H1 (cell line): Measurements from ENCODE around the gene HEBP1. TPM values are rescaled to one million over a fixed set of nuclear protein-coding genes. Genes with fewer than 3 reads are reported as not detected.

ENCODE experiments used
- CTCF ChIA-PET: fragments of 300-600 bp; sonication (Branson Sonifier 250); formaldehyde crosslinking; loops from one replicate; lab custom pipeline; 2021; ENCODE audit not compliant: partially characterized antibody; lab: Charles Lee
- POLR2A ChIA-PET: fragments of 300-600 bp; sonication (Branson Sonifier 250); formaldehyde crosslinking; loops from one replicate; lab custom pipeline; 2021; ENCODE audit warnings: inconsistent platforms; ENCODE audit not compliant: partially characterized antibody; lab: Charles Lee
- DNase-seq, 2 experiments: peaks; one replicate each; pipeline versions ENCODE4 v3.0.0 to v3.0.0-alpha.2; 2010 to 2022; ENCODE audit warnings: low spot score in 2 of 2, low read depth in 1 of 2, mixed read lengths in 1 of 2
- FAIRE-seq: peaks from 2 replicates; lab custom pipeline; 2011; peaks lifted over from hg19 to GRCh38; lab: Jason Lieb, UNC
- H2AFZ ChIP-seq: 2 replicates; pipeline ENCODE4 v1.8.1; 2012; ENCODE audit warnings: low read length, inconsistent platforms
- H2AK5ac ChIP-seq: 2 replicates; pipeline ENCODE4 v1.6.1; 2013; ENCODE audit warnings: low read depth, low read length
- H2BK120ac ChIP-seq: replicated peaks from 2 replicates; pipeline ENCODE3; 2013; ENCODE audit warnings: low read depth, low read length, inconsistent platforms
- H2BK12ac ChIP-seq: 2 replicates; pipeline ENCODE4 v1.6.1; 2013; ENCODE audit warnings: low read depth, low read length
- H2BK15ac ChIP-seq: 2 replicates; pipeline ENCODE4 v1.6.1; 2013; ENCODE audit warnings: low read length
- H2BK20ac ChIP-seq: 2 replicates; pipeline ENCODE4 v1.6.1; 2013; ENCODE audit warnings: low read length
- H2BK5ac ChIP-seq: 2 replicates; pipeline ENCODE4 v1.6.1; 2013; ENCODE audit warnings: low read depth, low read length
- H3K14ac ChIP-seq: 2 replicates; pipeline ENCODE4 v1.6.1; 2013; ENCODE audit warnings: inconsistent platforms; ENCODE audit not compliant: insufficient read length
- H3K18ac ChIP-seq: 2 replicates; pipeline ENCODE4 v1.6.1; 2013; ENCODE audit warnings: low read length; ENCODE audit errors: extremely low read depth
- H3K23ac ChIP-seq: 2 replicates; pipeline ENCODE4 v1.6.1; 2013; ENCODE audit warnings: inconsistent platforms; ENCODE audit not compliant: insufficient read length
- H3K23me2 ChIP-seq: 2 replicates; pipeline ENCODE4 v1.6.1; 2013; ENCODE audit warnings: low read depth, low read length
- H3K27ac ChIP-seq: 2 replicates; pipeline ENCODE4 v1.6.1; 2011; ENCODE audit warnings: low read depth, low read length, inconsistent platforms
- H3K27me3 ChIP-seq, 4 experiments: replicated peaks in 1 of 4; 1 replicate in 1 of 4; 2 replicates in 3 of 4; pipeline versions ENCODE4 v1.6.1 to v1.8.1; 2011 to 2013; ENCODE audit warnings: low read length in 3 of 4, mild to moderate bottlenecking in 3 of 4, inconsistent platforms in 2 of 4, mixed read lengths in 2 of 4, moderate library complexity in 1 of 4; ENCODE audit not compliant: control insufficient read depth in 3 of 4, insufficient read depth in 3 of 4; ENCODE audit errors: extremely low read depth in 1 of 4
- H3K36me3 ChIP-seq, 4 experiments: 2 replicates each; pipeline versions ENCODE4 v1.6.1 to v1.8.1; 2011 to 2013; ENCODE audit warnings: mild to moderate bottlenecking in 4 of 4, low read length in 3 of 4, moderate library complexity in 2 of 4, control low read depth in 1 of 4, inconsistent platforms in 1 of 4; ENCODE audit not compliant: insufficient read depth in 4 of 4, control insufficient read depth in 2 of 4
- H3K4ac ChIP-seq: replicated peaks from 2 replicates; pipeline ENCODE3; 2013; ENCODE audit warnings: low read length, low read depth, mixed read lengths, inconsistent platforms; ENCODE audit not compliant: insufficient read length
- H3K4me1 ChIP-seq, 4 experiments: replicated peaks in 1 of 4; 1 replicate in 1 of 4; 2 replicates in 3 of 4; pipeline versions ENCODE4 v1.6.1 to v1.8.1; 2011 to 2013; ENCODE audit warnings: low read length in 3 of 4, inconsistent platforms in 2 of 4, mixed read lengths in 1 of 4; ENCODE audit not compliant: insufficient read depth in 4 of 4, control insufficient read depth in 3 of 4
- H3K4me2 ChIP-seq, 2 experiments: 2 replicates each; pipeline versions ENCODE4 v1.6.1 to v1.8.1; 2011 to 2013; ENCODE audit warnings: low read depth in 2 of 2, low read length in 2 of 2, control low read depth in 1 of 2, inconsistent platforms in 1 of 2, mild to moderate bottlenecking in 1 of 2; ENCODE audit not compliant: insufficient read depth in 1 of 2
- H3K4me3 ChIP-seq, 4 experiments: fragments of 200-600, 300-600 bp in 1 of 4; sonication (generic), shearing (Covaris generic), sonication (Bioruptor Twin) in 1 of 4; 2 replicates each; pipeline versions ENCODE4 v1.5.1 to v1.8.1; 2011 to 2016; ENCODE audit warnings: low read length in 4 of 4, low read depth in 3 of 4, control low read depth in 2 of 4, inconsistent platforms in 2 of 4, mild to moderate bottlenecking in 2 of 4, mixed read lengths in 1 of 4, moderate library complexity in 1 of 4; ENCODE audit not compliant: insufficient read depth in 2 of 4; ENCODE audit errors: extremely low read depth in 1 of 4
- H3K56ac ChIP-seq: replicated peaks from 2 replicates; pipeline ENCODE3; 2013; ENCODE audit warnings: low read depth, mild to moderate bottlenecking, mixed read lengths, low read length, inconsistent platforms; ENCODE audit not compliant: insufficient read length
- H3K79me1 ChIP-seq: 2 replicates; pipeline ENCODE4 v1.6.1; 2013; ENCODE audit warnings: low read depth, low read length, control low read depth
- H3K79me2 ChIP-seq, 2 experiments: 2 replicates each; pipeline versions ENCODE4 v1.6.1 to v1.8.1; 2012 to 2013; ENCODE audit warnings: low read length in 2 of 2, mild to moderate bottlenecking in 2 of 2, inconsistent platforms in 1 of 2; ENCODE audit not compliant: insufficient read depth in 2 of 2, control insufficient read depth in 1 of 2
- H3K9ac ChIP-seq, 4 experiments: replicated peaks in 1 of 4; 1 replicate in 1 of 4; 2 replicates in 3 of 4; pipeline versions ENCODE4 v1.6.1 to v1.8.1; 2011 to 2013; ENCODE audit warnings: low read depth in 3 of 4, low read length in 3 of 4, control low read depth in 2 of 4, mild to moderate bottlenecking in 2 of 4, moderate library complexity in 2 of 4, inconsistent platforms in 1 of 4; ENCODE audit errors: extremely low read depth in 1 of 4
- H3K9me3 ChIP-seq, 2 experiments: 2 replicates each; pipeline versions ENCODE4 v1.6.1 to v1.8.1; 2012 to 2013; ENCODE audit warnings: mild to moderate bottlenecking in 2 of 2, moderate library complexity in 2 of 2, control low read depth in 1 of 2, inconsistent platforms in 1 of 2, low read depth in 1 of 2, low read length in 1 of 2, mixed read lengths in 1 of 2; ENCODE audit not compliant: insufficient read depth in 2 of 2
- H4K20me1 ChIP-seq, 2 experiments: replicated peaks in 1 of 2; 2 replicates each; pipeline versions ENCODE3 to v1.8.1; 2011 to 2013; ENCODE audit warnings: inconsistent platforms in 2 of 2, low read length in 2 of 2, mild to moderate bottlenecking in 1 of 2; ENCODE audit not compliant: insufficient read depth in 2 of 2, control insufficient read depth in 1 of 2
- H4K5ac ChIP-seq: 2 replicates; pipeline ENCODE4 v1.6.1; 2013; ENCODE audit warnings: low read length, low read depth, mixed read lengths, inconsistent platforms; ENCODE audit not compliant: insufficient read length
- H4K8ac ChIP-seq: 2 replicates; pipeline ENCODE4 v1.8.0; 2013; ENCODE audit warnings: mild to moderate bottlenecking, moderate library complexity, low read length, inconsistent platforms; ENCODE audit not compliant: insufficient read depth; ENCODE audit errors: extremely low read depth
- H4K91ac ChIP-seq: replicated peaks from 2 replicates; pipeline ENCODE3; 2013; ENCODE audit warnings: low read length, mixed read lengths, inconsistent platforms; ENCODE audit not compliant: insufficient read length
- CHD1 ChIP-seq: IDR thresholded peaks from 2 replicates; pipeline ENCODE4 v1.6.1; 2012; ENCODE audit warnings: low read depth, low read length, improper control_type of control experiment
- CTBP2 ChIP-seq: IDR thresholded peaks from 2 replicates; pipeline ENCODE4 v1.7.0; 2011; ENCODE audit warnings: borderline replicate concordance, mild to moderate bottlenecking, moderate library complexity, mixed read lengths, low read length; ENCODE audit not compliant: insufficient read depth, insufficient read length
- GABPA ChIP-seq: IDR thresholded peaks from 2 replicates; pipeline ENCODE4 v1.6.1; 2011; ENCODE audit warnings: mild to moderate bottlenecking, low read length, moderate library complexity, borderline replicate concordance; ENCODE audit not compliant: insufficient read depth
- HDAC2 ChIP-seq, 2 experiments: fragments of 300-600 bp in 1 of 2; sonication (generic) in 1 of 2; IDR thresholded peaks; 2 replicates each; pipeline ENCODE4 v1.6.1; 2011 to 2012; ENCODE audit warnings: low read depth in 2 of 2, low read length in 2 of 2, mild to moderate bottlenecking in 2 of 2, moderate library complexity in 2 of 2, borderline replicate concordance in 1 of 2, inconsistent platforms in 1 of 2
- RFX5 ChIP-seq: IDR thresholded peaks from 2 replicates; pipeline ENCODE4 v1.6.1; 2011; ENCODE audit warnings: low read depth, low read length, improper control_type of control experiment, borderline replicate concordance
- SIX5 ChIP-seq: IDR thresholded peaks from 2 replicates; pipeline ENCODE4 v1.6.1; 2011; ENCODE audit warnings: mild to moderate bottlenecking, low read depth, low read length
- SRF ChIP-seq: IDR thresholded peaks from 2 replicates; pipeline ENCODE4 v1.6.1; 2011; ENCODE audit warnings: mild to moderate bottlenecking, low read depth, low read length, moderate library complexity
- WGBS, 2 experiments: shearing (Covaris generic) in 1 of 2; methylation state at CpG; one replicate each; pipeline versions ENCODE4 v1.1.6 to v1.1.7; 2013 to 2015; ENCODE audit warnings: low lambda C conversion rate in 2 of 2, mixed read lengths in 2 of 2, inconsistent platforms in 1 of 2, low coverage in 1 of 2, missing lambda C conversion rate in 1 of 2; ENCODE audit not compliant: insufficient replicate concordance in 2 of 2, insufficient coverage in 1 of 2, insufficient read length in 1 of 2; ENCODE audit errors: extremely low coverage in 1 of 2, missing lambda C conversion rate in 1 of 2; 5-methylcytosine and 5-hydroxymethylcytosine counted together
- long read RNA-seq, 2 experiments: library from RNA in 1 of 2; library from capped mRNA in 1 of 2; stranded (forward); transcript quantifications; one replicate each; pipeline ENCODE4 v2.0.0, GENCODE V29; 2021; ENCODE audit warnings: inconsistent platforms in 1 of 2
- polyA minus RNA-seq, 3 experiments: library from RNA; depleted of rRNA, polyadenylated mRNA; stranded (reverse); fragments of >200 nt; gene quantifications; 1 replicate in 2 of 3; 2 replicates in 1 of 3; pipeline ENCODE4 v1.2.3, GENCODE V29; 2011
- polyA plus RNA-seq, 7 experiments: library from polyadenylated mRNA; depleted of rRNA in 3 of 7; stranded (reverse) in 5 of 7; unstranded in 2 of 7; fragments of >200 nt in 5 of 7; fragments of 200-250 nt in 2 of 7; gene quantifications; 1 replicate in 5 of 7; 2 replicates in 1 of 7; 4 replicates in 1 of 7; pipeline versions ENCODE4 v1.2.1 to v1.2.3, GENCODE V29; 2011 to 2013; ENCODE audit warnings: missing spikeins in 2 of 7, mixed read lengths in 2 of 7
- total RNA-seq: library from RNA; stranded (reverse); fragmentation: NEBNext Ultra II Directional; extraction: Animal tissue kit (Norgen Biotek cat#: 25700); gene quantifications from 2 replicates; pipeline ENCODE4 v1.2.1, GENCODE V29; 2021

HEBP1 gene, protein sequence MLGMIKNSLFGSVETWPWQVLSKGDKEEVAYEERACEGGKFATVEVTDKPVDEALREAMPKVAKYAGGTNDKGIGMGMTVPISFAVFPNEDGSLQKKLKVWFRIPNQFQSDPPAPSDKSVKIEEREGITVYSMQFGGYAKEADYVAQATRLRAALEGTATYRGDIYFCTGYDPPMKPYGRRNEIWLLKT
- total RNA-seq (51.6 and 56.1 TPM in 2 replicates), polyA plus RNA-seq (2011; rRNA removed) (28.1 and 30.8 TPM in 2 replicates), polyA minus RNA-seq (2011; rRNA and poly(A)+ RNA removed) (33.4 and 45.6 TPM in 2 replicates)
- polyA plus RNA-seq (2011; cell fraction: cytosol; rRNA removed), result 27.7 TPM
- 25.7 TPM for polyA plus RNA-seq (2011; cell fraction: nucleus; rRNA removed)
- 45.5 to 73.0 TPM (median 63.5 TPM) in 4 replicates for polyA plus RNA-seq (2012, experiment 1 of 2)
- 50.7 TPM for polyA plus RNA-seq (2012, experiment 2 of 2)
- polyA plus RNA-seq (2013, experiment 1 of 2), result 47.7 TPM
- 46.0 TPM for polyA plus RNA-seq (2013, experiment 2 of 2)
- 35.2 TPM for polyA minus RNA-seq (2011; cell fraction: cytosol; rRNA and poly(A)+ RNA removed)
- polyA minus RNA-seq (2011; cell fraction: nucleus; rRNA and poly(A)+ RNA removed), result 19.9 TPM
- long read RNA-seq, experiment 1, transcript HEBP1-201 (4 exons, 1,173 nt), result major isoform, 38 of 70 reads
- long read RNA-seq, experiment 1, partial matches to known transcripts, result 25 of 70 reads
- long read RNA-seq, experiment 1, other reads (novel, unspliced or antisense), result 7 of 70 reads
- long read RNA-seq, experiment 2, partial matches to known transcripts, result 1 of 3 reads
- long read RNA-seq, experiment 2, other reads (novel, unspliced or antisense), result 0 of 3 reads

DNA sequence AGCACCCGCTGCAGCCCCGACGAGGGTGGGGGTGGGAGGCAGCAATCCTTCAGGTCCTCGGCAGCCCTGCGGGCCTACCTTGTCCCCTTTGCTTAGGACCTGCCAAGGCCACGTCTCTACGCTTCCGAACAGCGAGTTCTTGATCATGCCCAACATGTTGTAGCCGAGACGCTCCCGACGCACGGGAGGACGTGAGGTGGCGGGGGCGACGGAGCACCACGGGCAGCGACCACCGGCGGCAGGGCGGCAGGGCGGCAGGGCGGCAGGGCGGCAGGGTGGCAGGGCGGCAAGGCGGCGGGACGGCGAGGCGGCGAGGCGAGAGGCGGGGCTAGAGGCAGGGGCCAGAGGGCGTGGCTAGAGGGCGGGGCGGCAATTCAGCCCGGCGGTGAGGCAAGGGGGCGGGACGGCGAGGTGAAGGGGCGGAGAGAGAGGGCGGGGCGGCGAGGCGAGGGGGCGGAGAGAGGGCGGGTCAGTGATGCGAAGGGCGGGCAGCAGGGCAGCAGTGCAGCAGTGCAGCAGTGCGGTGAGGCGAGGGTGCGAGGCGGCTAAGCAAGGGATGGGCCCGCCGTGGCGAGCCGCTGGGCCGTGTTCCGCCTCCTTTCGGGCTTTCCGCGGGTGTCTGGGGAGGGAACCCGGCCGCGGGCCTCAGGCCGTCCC lies at the start of gene HEBP1:
Gene HEBP1 (minus strand): TSS at position 307 of the 657 bp plus-strand sequence. CDS start 151 bp downstream, at position 156.
- FAIRE-seq (no peak), DNase-seq (peak in 1 of 2 experiments; percentile 99)
- Histone ChIP-seq H4K5ac (peak within 1 kb of the TSS; percentile 39), H3K79me2 (peaks cover 0 to 48% of the 10 kb centered on the region in 2 experiments; a peak in 2 of 4 replicates), H3K36me3 (0 out of 8 replicates have a peak, but pooled peaks cover 0 to 2% (median 0%) of the 10 kb centered on the region in 4 experiments), H3K23ac (no peak within 1 kb of the TSS), H3K9ac (peak within 1 kb of the TSS; percentile 46 to 75 (median 70); a peak in 6 of 7 replicates), H2BK20ac (no peak within 1 kb of the TSS), H2BK12ac (peak within 1 kb of the TSS; percentile 82; the same call in 1 of the 2 replicates), H2BK5ac (peak within 1 kb of the TSS; percentile 73; the same call in 1 of the 2 replicates), H3K56ac (no peak within 1 kb of the TSS), H3K4me3 (peak within 1 kb of the TSS; percentile 64 to 90 (median 86)), H3K79me1 (no peaks in the 10 kb centered on the region; the same call in 1 of the 2 replicates), H2AK5ac (no peak within 1 kb of the TSS), H4K8ac (peak within 1 kb of the TSS; percentile 72), H3K4me1 (peaks cover 5 to 16% (median 7%) of the 10 kb centered on the region in 4 experiments), H3K23me2 (peaks cover 12% of the 10 kb centered on the region), H4K91ac (peak within 1 kb of the TSS; percentile 67), H3K18ac (peak within 1 kb of the TSS; percentile 81), H3K9me3 (no peaks in the 10 kb centered on the region), H3K4me2 (peak within 1 kb of the TSS; percentile 86 to 97), H3K4ac (peak within 1 kb of the TSS; percentile 87), H3K27ac (peak within 1 kb of the TSS; percentile 53; the same call in 1 of the 2 replicates), H2BK120ac (no peak within 1 kb of the TSS), H4K20me1 (peaks cover 2 to 3% of the 10 kb centered on the region in 2 experiments), H2BK15ac (peak within 1 kb of the TSS; percentile 47; the same call in 1 of the 2 replicates), H3K27me3 (peaks cover 0 to 15% (median 6%) of the 10 kb centered on the region in 4 experiments; a peak in 4 of 7 replicates), H2AFZ (0 out of 2 replicates have a peak within 1 kb of the TSS, but pooled peaks have one; percentile 26), H3K14ac (peak within 1 kb of the TSS; percentile 44)
- WGBS, 2 experiments, result 1% methylated on average over 37 of the region's 69 CpGs; no CpG with 5 or more reads in 1 of the 2 experiments
- ChIA-PET POLR2A (no interaction called here), CTCF (interaction anchor here (1.7 to 4.0 kb wide), 5 partner anchors 14 to 211 kb away, joined by 5 to 36 read pairs (median 6); no protein-coding TSS in a partner anchor)
- TF ChIP-seq CHD1 (no peak), SRF (no peak), SIX5 (no peak), CTBP2 (no peak), GABPA (no peak), HDAC2 (IDR thresholded peaks at IDR 0.05; ENCODE audit: borderline replicate concordance in 1 of 2, low read depth in 2 of 2, low read length in 2 of 2) (no peak), RFX5 (no peak)
